ENCODE results near the gene TIMM10.

The TIMM10 gene

DNA sequence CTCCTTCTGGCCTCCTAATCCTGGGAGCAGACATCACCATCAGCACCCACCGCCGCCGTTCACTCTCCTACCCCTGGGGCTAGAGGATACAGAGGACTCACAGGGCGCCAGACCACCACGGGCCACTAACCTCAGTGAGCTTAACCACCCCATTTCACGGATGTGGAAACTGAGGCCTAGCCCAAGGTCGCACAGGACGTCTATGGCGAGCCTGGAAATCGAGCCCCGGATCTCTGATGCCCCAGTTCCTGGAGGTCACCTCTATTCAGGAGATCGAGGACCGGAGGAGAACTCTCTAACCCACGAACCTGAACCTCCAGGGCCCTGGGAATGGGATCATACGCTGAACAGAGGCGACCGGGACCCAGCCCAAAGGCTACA lies 349 bp downstream of the TIMM10 start:
- TF ChIP-seq, protein P1, sequence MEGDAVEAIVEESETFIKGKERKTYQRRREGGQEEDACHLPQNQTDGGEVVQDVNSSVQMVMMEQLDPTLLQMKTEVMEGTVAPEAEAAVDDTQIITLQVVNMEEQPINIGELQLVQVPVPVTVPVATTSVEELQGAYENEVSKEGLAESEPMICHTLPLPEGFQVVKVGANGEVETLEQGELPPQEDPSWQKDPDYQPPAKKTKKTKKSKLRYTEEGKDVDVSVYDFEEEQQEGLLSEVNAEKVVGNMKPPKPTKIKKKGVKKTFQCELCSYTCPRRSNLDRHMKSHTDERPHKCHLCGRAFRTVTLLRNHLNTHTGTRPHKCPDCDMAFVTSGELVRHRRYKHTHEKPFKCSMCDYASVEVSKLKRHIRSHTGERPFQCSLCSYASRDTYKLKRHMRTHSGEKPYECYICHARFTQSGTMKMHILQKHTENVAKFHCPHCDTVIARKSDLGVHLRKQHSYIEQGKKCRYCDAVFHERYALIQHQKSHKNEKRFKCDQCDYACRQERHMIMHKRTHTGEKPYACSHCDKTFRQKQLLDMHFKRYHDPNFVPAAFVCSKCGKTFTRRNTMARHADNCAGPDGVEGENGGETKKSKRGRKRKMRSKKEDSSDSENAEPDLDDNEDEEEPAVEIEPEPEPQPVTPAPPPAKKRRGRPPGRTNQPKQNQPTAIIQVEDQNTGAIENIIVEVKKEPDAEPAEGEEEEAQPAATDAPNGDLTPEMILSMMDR (IDR thresholded peaks at IDR 0.05; ENCODE audit: extremely low read depth, insufficient read depth, missing control alignments): no peak
- in situ Hi-C loops (cut with MboI; ENCODE audit: low pct_unique_long_range_greater_than_20kb, low sequenced_read_pairs, unreplicated experiment): no loop called here
- DNase-seq (ENCODE audit: low spot score): no peak

GRCh38 chr11:57529012-57529411 lies 1.5 kb downstream of the TIMM10 start:
- in situ Hi-C loops (cut with MboI; ENCODE audit: low pct_unique_long_range_greater_than_20kb, low sequenced_read_pairs, unreplicated experiment): no loop called here
- TF ChIP-seq, protein P1 (IDR thresholded peaks at IDR 0.05; ENCODE audit: extremely low read depth, insufficient read depth, missing control alignments): no peak
- no peak for DNase-seq (ENCODE audit: low spot score)

DNA sequence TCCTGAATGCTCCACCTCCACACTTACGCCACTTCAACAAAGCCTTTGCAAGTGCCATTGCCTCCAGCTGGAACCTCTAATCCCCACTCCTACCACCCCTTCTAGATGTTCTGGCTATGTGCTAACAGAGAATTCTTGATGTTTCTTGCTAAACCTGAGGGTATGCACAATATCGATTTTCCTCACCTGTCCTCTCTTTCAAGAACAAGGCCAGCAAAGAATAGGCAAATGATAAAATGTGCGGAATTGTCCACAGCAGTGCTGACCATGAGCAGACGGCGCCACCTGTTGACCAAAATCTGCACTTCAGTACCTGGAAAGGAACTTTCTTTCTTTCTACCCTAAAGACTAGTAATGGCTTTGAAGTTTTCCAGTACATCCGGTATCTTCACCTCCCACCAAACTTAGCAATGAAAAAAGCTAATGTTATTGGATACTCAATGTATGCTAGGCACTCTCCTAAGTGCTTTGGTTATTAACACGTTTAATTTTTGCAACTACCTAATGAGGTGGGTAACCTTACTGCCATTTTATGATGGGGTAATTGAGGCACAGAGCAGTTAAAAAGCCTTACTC lies 3.4 kb downstream of the TIMM10 start:
- in situ Hi-C loops (cut with MboI; ENCODE audit: low pct_unique_long_range_greater_than_20kb, low sequenced_read_pairs, unreplicated experiment): no loop called here
- TF ChIP-seq, protein P1 (IDR thresholded peaks at IDR 0.05; ENCODE audit: extremely low read depth, insufficient read depth, missing control alignments): peak; percentile 86
- DNase-seq (ENCODE audit: low spot score): no peak

DNA sequence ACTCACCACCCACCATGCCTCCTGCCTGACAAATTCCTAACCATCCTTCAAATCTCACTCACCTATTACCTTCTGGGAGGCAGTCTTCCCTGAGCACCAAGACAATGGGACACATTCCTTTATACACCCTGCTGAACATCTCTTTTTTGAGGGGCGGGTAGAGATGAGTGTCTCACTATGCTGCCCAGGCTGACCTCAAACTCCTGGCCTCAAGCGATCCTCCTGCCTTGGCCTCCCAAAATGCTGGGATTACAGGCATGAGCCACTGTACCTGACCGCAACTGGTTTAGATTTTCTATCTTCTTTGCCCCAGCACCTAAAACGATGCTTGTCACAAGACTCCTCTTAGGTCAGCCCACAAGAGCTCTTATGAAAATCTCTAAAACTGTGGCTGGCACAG lies 7.1 kb downstream of the TIMM10 start:
- no peak for DNase-seq (ENCODE audit: low spot score)
- in situ Hi-C loops (cut with MboI; ENCODE audit: low pct_unique_long_range_greater_than_20kb, low sequenced_read_pairs, unreplicated experiment): loop anchor here (25.0 kb wide), 1 partner anchor 161 kb away; no protein-coding TSS in a partner anchor
- TF ChIP-seq, protein P1 (IDR thresholded peaks at IDR 0.05; ENCODE audit: extremely low read depth, insufficient read depth, missing control alignments): no peak

- TF ChIP-seq, protein P1 (IDR thresholded peaks at IDR 0.05; ENCODE audit: extremely low read depth, insufficient read depth, missing control alignments): no peak
- DNase-seq (ENCODE audit: low spot score): no peak
- in situ Hi-C loops (cut with MboI; ENCODE audit: low pct_unique_long_range_greater_than_20kb, low sequenced_read_pairs, unreplicated experiment): loop anchor here (25.0 kb wide), 1 partner anchor 159 kb away; no protein-coding TSS in a partner anchor
Observed at GRCh38 chr11:57521116-57521515, 9.4 kb downstream of the TIMM10 start.

DNA sequence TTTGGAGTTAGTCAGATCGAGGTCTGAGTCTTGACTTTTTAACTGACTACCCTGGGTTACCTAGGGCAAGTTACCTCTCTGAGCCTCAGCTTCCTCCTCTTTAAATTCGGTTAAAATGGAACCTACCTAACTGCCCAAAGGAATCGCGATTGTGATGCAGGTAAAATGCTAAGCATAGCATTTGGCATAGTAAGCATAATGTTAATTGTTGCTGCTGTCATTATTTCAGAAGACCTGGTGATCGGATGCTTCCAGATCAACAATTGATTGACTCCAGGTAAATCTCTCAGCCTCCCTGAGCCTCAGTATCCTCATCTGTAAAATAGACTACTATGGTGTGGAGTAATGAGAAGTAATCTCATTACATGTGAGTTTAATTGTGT lies 14.5 kb downstream of the TIMM10 start:
- no peak for DNase-seq (ENCODE audit: low spot score)
- in situ Hi-C loops (cut with MboI; ENCODE audit: low pct_unique_long_range_greater_than_20kb, low sequenced_read_pairs, unreplicated experiment): loop anchor here (25.0 kb wide), 1 partner anchor 154 kb away; no protein-coding TSS in a partner anchor
- TF ChIP-seq, protein P1 (IDR thresholded peaks at IDR 0.05; ENCODE audit: extremely low read depth, insufficient read depth, missing control alignments): no peak

Measured in GM13977 (cell line).